DMS53 treated with DMSO at 0.1 percent for 48 hours (cell line): ENCODE results near the gene METAP1.
"Not testable (repeated sequence)": the region's sequence is repeated elsewhere in the genome, so short reads cannot be mapped to it uniquely, and the experiment has no call there.

ENCODE experiments used
- DNase-seq: peaks from one replicate; lab custom pipeline; 2025; ENCODE audit not compliant: unreplicated experiment; lab: John Stamatoyannopoulos, UW

METAP1 gene

DNA sequence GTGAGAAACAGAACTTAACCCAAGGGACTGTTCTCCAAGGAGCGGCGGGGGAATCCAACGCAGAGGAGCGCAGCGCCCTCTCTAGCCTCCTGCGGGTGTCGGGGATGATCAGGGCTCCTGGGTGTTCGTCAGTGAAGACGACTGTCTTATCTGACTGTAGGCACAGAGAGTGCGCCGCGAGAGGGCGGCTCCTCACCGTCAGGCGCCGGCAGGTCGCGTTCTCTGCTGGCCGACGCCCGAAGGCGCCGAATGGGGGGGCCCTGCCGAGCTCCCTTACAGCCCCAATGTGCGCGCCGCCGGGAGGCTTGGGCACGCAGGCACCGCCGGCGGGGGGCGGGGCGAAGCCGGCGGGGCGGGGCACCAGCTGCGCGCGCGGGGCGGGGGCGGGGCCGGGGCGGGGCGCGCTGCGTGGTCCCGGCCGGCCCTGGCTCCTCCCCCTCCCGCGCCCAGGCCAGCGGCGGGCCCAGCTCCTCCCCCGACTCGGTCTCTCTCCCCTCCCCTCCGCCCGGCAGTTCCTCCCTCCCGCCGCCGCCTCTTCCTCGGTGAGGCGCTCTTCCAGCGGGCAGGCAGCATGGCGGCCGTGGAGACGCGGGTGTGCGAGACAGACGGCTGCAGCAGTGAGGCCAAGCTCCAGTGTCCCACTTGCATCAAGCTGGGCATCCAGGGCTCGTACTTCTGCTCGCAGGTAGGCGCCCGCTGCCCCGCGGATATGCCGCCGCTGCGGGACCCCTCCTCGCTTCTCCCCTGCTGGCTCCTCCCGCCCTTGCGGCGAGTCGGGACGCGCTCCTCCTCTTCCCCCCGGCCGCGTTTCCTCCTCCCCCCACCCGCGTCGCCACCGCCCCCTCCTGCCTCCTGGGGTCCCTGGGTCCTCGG is at the start of gene METAP1:
Gene METAP1 (plus strand): TSS at position 539 of the 873 bp plus-strand sequence. CDS start 33 bp downstream, at position 572.
- DNase-seq, result peak; percentile 85

DNA sequence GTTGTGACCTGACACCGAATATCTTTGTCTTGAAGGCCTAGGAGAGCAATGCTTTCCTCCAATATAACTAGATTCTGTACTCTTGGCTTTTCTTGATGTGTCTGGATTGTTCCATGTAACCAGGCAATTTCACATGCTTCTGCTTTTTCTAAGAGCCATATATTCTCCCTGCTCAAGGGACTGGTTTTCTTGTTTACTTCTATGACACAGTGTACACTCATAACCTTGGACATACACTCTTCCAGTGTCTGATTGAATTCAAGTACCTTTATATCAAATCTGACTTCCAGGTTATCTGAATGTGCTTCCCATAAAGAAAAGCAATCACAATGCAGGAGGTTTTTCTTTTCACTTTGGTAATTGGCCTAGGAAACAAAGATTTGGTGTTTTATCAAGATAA is 49.2 kb upstream of the METAP1 start:
- no peak for DNase-seq

DNA sequence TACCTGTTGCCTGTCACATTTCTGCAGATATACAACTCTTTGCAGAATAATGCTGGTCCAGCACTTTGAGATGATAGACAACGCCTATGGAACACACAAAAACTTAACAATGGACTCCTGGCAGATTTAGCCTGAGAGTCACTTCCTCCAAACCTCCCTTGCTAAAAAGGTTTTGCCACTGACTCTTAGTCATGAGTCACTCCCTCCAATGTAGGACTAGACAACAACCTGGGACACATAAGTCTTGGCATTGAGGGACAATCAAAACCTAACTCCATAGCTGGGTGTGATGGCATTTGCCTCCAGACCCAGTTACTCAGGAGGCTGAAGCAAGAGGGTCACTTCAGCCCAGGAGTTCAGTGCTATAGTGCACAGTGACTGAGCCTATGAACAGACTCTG is 44.6 kb upstream of the METAP1 start:
- DNase-seq, result no peak

DNA sequence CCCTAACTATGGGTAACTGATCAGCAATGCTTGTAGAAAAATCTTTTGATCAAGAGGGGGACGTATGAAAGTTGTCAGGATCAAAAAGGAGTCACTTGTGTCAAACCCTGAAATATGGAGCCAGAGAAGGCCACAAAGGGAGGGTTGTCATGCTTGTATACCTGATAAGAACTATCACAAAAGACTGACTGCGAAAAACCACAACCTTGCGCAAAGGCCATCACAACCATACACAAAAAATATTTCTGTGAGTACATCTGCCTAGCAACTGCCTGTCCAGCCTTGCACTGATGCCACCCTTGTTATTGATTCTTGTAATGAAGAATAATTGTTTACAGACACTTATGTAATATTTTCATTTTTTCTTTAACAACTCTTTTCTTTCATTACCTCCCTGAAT is 43.8 kb upstream of the METAP1 start:
- no peak for DNase-seq

DNA sequence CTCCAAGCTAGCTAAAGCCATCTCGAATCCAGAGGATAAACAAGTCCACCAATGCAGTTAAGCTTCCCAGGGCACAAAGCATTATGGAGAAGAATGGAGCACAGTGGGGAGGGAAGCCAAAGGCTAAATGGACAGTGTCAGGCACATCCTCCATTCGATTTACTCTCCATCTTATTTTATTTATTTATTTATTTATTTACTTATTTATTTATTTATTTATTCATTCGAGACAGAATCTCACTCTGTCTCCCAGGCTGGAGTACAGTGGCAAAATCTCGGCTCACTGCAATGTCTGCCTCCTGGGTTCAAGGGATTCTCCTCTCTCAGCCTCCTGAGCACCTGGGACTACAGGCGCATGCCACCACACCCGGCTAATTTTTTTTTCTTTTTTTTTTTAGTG is 40.3 kb upstream of the METAP1 start:
- DNase-seq, result no peak

DNA sequence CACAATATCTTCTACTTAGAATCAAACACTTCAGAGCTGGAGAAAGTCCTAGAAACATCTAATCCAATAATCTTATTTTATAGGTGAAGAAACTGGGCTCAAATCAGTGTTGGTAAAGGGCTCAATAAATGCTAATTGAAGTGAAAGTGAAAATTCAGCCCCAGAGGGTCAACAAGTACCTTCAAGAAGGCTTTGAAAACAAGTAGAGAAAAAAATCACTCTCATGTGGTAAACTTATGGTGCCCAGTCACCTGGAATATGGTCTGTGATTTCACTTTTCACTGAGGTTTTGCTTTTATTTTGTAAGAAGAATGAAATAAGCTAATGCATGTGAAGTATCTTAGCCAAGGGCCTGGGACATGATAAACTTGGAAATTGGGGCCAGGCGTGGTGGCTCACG is 37.5 kb upstream of the METAP1 start:
- DNase-seq, result no peak

DNA sequence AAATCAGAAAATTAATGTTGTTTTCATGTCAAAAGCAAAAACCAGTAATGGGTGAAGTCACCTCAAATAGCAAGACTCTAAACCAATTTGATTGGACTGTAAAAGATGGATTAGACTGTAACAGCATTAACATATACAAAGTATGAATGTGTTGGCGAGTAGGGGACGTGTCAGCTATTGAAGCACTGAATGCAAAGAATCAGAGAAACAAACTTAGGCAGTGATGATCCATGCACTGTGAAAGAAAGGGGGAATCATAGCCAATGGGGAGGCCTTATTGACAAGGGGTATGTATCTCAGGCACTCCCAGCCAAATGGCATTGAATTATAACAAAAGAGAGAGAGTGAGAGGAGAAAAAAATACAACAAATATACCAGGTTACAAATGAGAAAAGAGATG is 36.1 kb upstream of the METAP1 start:
- no peak for DNase-seq

DNA sequence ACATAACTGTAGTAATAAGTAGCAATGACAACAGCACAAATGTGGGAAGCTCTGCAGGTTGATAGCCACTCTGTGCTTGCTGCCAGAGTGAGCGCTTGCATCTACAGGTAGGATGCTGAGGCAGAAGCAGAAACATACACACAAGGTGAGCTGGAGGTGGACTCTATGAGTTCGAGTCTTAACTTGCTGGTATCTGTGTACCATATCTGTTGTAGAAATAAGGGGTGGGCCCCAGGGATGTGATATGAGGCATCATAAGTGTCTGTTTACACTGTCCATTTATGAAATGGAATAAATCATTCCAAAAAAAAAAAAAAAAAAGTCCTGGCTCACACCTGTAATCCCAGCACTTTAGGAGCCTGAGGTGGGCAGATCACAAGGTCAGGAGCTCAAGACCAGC is 33.8 kb upstream of the METAP1 start:
- no peak for DNase-seq

DNA sequence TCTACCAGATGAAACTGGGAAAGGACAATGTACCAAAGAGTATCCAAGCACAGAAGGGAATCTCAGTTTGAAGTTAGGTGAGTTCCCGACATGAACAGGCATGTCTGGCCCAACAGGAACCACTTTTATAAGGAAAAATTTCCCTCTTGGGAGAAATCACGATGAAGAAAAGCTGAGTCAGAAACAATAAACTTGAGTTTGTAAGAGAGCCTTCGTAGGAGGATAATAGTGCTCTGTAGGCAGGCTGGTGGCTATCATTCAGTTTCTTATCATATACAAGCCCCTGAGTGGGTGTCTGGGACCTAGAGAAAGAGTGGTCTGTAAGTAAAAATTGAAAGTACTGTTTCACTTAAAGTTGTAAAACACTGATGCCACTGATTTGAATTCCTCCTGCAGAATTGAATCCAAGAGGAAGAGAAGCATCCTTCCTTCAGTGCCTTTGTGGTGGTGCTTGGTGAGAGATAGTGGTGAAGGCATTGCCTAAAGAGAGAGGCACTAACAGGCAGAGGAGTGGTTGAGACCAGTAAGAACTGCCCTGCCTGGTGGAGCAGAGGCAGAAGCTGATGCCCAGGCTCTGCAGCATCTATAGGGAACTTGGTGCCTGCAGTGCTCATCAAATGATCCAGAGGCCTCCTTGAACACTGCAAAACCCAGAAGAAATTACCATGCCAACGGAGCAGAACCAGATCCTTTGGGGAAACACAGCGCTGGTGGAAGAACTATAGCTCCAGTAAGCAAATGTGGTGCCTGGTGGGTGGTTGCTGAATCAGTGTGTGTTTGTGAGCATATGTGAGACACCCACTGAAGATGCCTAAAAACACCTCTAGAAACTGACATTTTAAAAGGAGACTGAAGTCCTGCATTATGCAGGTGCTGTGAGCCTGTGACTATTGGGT is 31.7 kb upstream of the METAP1 start:
- DNase-seq, result no peak

DNA sequence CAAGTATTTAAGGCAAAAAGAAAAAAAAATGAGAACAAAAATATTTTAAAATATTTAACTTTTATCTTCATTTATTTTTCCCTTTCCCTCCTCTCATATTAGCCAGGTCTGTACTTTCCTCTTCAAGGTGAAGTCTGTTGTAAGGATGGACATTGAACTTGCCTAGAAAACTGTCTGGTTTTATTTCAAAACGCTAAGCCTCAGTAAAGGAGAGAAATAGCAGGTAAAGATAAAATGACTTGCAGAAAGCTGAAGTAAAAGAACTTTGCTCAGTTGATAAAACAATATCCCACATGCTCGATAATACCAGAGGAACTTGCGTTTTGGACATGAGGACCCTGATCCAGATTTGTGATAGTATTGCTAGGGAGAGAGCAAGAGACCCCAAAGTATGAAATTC is 28.6 kb upstream of the METAP1 start:
- no peak for DNase-seq

DNA sequence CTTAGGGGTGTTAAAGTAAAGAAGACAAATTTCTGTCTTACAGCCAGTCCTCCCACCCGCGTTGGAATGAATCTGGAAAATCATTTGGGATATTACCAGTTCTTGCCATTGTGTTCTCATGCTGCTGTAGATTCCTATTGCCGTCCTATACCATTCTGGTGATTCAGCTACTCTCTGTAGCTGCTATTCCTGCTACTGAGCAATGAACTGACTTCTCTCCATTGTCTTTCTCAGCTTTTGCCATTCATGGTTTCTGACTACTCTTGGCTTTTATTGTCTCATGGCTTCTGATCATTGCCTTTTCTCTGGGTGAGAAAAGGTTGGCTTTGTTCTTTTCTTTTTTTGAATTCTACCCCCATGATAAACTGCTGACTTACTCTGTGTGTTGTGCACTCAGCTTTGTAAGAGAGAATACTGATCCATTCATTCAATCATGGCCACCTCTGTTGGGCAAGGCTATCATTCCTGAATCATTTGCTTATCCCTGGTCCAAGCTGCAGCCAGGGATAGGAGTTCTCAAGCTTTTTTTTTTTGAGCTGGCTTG is 27.7 kb upstream of the METAP1 start:
- DNase-seq, result no peak

DNA sequence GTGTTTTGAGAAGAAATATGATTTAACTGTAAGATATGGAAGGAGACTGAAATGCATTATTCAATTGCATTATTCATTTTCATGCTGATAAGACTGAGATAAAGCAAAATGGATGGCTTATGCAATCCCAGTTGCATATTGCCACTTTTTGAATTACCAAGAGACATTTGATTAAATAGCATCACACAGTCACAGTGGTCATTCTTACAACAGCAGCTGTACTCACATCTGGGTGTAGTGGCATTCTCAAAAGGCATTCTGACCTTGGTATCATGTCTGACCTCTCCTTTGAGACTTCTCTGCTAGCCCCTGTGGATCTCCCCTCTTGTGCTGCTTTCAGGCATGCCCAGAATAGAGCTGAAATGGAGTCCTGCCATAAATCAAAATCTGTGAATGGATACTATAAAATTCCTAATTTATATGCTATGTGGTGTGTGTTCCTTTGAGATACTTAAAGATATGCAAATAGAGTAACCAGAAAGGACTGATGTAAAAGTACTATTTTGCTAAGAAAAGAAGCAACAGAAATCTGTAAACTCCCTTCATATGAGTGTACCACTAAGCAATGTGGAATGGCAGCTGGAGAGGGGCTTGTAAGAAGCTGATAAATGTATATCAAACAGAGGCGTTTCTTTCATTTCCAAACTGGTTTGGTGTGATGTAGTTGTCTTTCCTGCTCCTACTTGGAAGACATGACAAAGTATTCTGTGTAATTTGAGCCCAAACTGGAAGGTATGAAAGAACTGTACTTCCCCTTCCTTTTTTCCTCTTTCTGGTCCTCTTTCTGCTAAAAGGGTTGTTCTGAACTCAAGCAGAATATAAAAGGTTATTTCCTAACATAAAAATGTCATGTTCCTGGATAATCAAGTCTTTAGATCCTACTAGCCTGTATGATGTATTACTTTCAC is 25.4 kb upstream of the METAP1 start:
- DNase-seq, result no peak

DNA sequence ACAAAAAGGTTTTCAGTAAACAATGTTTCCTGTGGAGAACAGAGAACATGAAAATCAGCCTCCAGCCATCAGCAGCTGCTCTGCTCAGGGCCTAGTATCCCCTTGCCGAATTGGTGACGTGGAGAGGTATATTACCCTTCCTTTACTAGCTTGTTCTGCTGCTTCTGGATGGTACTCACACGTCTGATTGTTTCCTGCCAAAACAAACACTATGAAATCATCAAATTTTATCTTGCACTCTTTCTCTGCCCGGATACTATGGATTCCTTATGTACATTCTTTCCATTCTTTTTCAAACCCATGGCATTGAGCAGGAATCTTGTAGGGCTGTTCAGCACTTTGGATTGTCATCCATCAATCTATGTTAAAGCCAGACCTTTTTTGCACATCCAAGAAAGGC is 18.8 kb upstream of the METAP1 start:
- no peak for DNase-seq

DNA sequence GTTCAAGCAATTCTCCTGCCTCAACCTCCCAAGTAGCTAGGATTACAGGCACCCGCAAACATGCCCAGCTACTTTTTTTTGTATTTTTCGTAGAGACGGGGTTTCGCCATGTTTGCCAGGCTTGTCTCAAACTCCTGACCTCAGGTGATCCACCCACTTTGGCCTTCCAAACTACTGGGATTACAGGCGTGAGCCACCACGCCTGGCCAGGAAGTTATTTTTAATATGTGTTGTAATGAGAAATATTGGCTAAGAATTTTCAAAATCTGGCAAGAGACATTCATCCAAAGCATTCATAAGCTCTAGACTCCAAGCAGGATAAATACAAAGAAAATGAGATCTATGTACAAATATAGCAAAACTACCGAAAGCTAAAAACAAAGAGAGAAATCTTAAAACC is 18.0 kb upstream of the METAP1 start:
- no peak for DNase-seq

DNA sequence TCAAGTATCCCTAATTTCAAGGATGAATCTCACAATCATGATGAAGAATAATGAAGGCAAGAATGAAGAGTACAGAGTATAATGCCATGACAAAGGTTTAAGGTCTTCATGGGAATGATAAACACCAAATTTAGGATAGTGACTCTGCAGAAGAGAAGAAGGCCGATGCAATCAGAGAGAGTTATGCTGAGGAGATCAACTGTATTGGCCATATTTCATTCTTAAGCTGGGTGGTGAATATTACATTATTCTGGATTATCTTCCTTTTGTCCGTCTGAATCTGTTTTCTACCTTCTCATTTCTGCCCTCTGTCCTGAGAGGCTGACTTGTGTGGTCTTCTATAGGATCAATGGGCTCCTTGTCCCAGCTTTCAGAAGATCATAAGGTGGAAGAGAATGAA is 7.8 kb upstream of the METAP1 start:
- DNase-seq, result no peak

DNA sequence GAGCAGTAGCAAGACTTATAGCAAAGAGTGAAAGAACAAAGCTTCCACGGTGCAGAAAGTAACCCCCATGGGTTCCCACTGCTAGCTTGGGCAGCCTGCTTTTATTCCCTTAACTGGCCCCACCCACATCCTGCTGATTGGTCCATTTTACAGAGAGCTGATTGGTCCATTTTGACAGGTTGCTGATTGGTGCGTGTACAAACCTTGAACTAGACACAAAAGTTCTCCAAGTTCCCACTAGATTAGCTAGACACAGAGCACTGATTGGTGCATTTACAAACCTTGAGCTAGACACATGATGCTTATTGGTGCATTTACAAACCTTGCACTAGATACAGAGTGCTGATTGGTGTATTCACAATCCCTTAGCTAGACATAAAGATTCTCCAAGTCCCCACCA is 2.7 kb upstream of the METAP1 start:
- not testable (repeated sequence) for DNase-seq

DNA sequence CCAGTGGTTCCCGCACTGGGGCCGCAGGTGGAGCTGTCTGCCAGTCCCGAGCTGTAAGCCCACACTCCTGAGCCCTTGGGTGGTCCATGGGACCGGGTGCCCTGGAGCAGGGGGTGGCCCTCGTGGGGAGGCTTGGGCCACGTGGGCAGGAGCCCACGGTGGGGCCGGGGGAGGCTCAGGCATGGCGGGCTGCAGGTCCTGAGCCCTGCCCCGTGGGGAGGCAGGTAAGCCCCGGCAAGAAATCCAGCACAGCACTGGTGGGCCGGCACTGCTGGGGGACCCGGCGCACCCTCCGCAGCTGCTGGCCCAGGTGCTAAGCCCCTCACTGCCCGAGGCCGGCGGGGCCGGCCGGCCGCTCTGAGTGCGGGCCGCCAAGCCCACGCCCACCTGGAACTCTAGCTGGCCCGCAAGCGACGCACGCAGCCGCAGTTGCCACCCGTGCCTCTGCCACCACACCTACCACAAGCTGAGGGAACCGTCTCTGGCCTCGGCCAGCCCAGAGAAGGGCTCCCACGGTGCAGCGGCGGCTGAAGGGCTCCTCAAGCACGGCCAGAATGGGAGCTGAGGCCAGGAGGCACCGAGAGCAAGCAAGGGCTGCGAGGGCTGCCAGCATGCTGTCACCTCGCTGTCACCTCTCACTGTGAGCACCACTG is 2.0 kb upstream of the METAP1 start:
- DNase-seq, result no peak

DNA sequence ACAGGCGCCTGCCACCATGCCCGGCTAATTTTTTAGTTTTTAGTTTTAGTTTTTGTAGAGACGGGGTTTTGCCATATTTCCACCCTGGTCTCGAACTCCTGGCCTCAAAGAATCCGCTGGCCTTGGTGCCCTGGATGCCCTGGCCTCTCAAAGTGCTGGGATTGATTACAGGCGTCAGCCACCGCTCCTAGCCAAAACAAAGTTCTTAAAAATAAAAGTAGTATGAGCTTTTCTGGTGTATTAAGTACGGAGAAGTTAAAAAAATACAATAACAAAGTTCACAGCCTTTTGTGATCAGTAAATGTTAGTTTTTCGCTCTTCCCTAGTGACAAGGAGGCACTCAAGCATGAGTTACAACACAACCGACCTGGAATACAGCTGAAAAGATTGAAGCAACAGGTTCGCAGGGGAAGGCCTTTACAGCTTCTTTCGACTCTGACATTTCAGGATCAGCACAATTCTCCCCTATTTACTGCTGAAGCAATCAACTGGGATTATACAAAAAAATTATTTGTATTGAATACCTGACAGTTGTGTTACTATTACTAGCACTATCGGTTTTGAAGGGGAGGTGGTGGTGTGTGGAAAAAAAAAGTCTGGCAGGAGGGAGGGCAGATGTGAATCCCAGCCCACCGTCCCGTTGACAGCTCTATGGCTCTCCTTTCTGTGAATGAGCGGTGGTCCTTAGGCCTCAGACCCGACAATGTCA is 893 bp upstream of the METAP1 start:
- DNase-seq, result no peak

DNA sequence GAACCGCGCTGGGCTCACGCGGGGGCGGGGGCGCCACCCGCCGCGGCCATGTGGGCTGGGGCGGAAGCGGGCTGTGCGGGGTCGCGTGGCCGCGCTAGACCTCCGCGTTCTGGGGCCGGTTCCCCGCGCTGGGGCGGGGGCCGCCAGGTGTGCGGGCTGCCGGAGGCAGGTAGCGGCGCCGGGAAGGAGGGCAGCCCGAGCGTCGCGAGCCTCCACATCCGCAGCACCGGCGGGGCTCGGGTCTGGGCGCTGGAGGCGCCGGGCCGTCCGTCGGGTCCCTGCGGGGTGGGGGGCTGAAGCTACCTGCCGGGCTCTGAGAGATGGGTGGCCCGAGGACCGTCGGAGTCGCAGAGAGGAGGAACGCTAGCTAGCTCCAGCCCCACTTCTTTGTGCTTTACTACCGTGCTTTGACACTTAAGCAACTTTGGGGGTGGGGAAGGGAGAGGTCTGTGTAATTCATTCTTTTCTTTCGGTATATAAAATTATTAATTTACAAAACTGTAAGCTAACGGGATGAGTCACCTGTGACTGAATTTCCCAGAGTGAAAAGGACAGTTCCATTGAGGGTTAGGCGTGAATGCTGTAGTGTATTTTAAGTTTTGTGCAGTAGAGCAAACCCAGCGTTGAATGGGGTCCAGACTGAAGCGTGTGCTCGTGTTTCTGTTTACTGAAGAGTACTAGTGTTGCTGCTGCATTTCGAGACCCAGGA is 689 bp downstream of the METAP1 start:
- no peak for DNase-seq
